Stimulated activated CD4-positive, alpha-beta T cell treated with anti-CD3 and anti-CD28 coated beads, Interleukin-15, amount 100 ng/mL, for 24 hours (primary cell): Measurements from ENCODE around the gene NOVA2.
"Not testable (repeated sequence)": the region's sequence is repeated elsewhere in the genome, so short reads cannot be mapped to it uniquely, and the experiment has no call there.

Experiments
- DNase-seq: peaks from one replicate; pipeline ENCODE4 v3.0.0-alpha.2; 2020

Gene NOVA2

DNA sequence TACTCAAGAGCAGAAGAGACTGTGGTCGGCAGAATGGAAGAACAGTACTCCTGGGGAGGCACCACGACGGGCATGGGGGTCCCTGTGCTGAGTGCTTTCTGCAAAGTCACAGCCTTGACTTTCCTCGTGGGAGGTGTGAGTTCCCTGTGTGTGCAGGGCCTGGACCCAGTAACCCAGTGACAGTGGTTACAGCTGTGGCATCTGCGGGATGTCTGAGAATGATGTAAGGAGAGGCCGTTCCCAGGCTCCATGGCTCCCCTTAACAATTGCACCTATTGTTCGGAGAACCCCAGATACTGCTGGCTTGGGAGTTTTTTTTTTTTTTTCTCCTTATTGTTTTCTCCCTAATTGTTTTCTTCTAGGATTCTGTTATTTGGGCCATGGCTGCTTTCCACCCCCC is 54.0 kb downstream of the NOVA2 start:
- DNase-seq, result no peak

DNA sequence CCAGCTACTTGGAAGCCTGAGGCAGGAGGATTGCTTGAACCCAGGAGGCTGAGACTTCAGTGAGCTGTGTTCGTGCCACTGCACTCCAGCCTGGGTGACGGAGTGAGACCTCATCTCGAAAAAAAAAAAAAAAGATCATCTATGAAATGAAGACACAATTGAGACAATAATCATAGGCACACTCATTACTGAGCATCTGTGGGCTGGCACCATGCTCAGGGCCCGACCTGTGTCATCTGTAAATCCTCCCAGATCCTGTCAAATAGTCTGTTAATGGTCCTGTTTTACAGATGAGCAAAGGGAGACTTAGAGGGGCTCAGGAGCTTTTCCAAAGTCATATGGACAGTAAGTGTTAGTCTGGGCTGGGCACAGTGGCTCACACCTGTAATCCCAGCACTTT is 54.9 kb downstream of the NOVA2 start:
- DNase-seq, result no peak

DNA sequence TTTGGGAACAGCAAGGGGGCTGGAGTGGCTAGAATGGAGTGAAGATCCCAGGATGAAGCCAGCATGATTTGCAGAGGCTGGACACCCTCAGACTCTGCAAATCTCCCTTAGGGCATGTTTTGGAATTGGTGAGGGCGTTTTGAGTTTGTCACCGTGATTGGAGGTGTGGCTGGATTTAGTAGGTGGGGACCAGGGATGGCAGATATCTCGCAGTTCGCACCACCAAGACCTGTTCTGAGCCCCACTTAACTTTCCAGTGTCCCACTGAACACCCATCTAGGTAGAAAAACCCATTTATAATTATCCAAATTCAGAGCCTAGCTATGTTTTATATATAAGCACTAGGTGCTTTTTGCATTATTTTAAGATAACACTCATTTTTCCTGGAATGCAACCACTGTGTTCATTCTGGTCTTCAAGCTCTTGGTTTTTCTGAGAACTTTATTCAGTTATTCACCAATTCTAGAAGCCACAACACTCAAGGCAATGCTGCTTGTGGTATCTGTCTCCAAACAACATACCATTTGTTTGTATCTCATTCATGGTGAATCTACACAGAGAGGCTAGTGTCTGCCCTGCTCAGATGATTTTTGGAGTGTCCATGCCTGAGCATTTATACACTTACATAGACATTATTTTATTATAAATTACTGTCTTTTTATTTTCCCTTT is 56.1 kb downstream of the NOVA2 start:
- no peak for DNase-seq

DNA sequence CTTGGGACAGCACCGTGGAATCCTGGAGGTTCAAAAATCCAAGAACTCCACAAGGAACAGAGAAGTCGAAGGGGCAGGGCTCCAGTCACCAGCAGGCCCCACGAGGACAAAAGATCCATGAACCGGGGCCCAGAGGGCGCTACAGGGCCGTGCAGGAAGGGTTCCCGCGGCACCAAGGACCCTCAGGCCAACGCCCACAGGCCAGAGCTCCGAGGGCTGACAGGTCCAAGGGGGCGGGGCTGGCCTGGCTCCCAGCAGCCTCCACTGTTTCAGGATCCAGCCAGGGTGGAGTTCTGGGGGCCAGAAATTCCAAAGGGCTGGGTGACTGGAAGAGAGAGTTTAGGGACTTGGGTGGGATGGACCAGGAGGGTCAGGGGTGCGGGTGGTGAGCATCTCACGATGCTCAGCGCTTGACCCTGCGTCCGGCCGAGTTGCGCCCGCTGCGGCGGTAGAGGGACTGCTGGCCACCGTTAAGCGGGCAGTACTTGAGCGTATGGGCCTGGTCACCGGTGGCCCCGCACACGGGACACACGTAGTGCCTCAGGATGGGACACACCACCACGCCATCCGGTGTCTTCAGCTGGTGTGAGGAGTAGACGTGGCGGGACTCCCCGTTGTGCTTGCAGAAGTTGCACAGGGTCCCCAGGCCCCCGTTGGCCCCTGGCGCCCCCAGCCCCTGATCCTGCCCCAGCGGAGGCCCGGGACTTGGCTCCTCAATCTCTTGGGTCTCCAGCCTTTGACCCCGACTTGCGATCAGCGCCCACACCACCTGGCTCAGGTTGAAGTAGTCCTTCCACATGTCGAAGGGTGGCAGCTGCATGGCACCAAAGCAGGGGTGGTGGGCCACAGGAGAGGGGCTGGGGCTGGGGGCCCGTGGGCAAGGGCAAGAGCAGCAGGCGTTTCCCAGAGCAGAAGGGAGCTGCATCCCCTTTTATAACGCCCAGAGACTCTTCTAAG is 59.5 kb downstream of the NOVA2 start, which contains the start of gene NANOS2:
Gene NANOS2, minus strand, starts transcription at position 905 of the 957 bp plus-strand sequence. Its CDS starts 85 bp downstream, at position 820.
- DNase-seq, result no peak

DNA sequence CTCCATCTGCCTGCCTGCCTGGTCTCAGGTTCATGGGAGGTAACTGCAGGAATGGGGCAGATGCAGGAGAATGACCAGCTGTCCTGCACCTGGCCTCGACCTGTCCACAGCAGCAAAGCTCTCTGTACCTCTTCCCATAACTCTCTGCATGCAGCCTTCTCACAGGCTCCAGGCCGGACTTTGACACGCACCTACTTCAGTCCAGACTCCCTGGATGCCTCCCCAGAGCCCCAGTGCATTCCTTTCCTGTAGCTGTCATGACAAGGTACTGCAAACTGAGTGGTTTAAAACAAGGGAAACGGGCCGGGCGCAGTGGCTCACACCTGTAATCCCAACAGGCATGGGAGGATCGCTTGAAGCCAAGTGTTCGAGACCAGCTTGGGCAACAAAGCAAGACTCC is 62.4 kb downstream of the NOVA2 start:
- no peak for DNase-seq

DNA sequence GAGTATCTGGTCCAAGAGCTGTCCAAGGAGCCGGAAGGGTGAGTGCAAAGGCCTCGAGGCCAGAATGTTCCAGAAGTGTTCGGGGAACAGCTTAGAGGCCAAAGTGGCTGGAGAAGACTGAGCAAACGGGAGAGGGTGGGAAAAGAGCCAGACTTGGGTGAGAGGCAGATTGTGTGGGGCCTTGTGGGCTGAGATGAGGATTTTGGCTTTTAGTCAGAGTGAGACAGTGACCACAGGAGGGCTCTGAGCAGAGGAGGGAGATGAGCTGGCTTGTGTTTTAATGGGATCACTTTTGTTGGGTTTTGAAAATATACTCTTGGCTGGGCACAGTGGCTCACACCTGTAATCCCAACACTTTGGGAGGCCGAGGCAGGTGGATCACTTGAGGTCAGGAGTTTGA is 64.7 kb downstream of the NOVA2 start:
- no peak for DNase-seq

DNA sequence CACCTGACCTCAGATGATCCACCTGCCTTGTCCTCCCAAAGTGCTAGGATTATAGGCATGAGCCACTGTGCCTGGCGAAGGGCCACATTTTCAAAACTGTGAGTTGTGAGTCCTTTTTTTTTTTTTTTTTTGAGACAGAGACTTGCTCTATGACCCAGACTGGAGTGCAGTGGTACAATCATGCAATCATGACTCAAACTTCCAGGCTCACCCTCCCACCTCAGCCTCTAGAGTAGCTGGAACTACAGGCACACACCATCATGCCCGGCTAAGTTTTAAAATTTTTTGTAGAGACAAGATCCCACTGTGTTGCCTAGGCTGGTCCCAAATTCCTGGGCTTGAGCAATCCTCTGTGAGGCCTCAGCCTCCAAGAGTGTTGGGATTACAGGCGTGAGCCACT is 67.4 kb downstream of the NOVA2 start:
- DNase-seq, result no peak

DNA sequence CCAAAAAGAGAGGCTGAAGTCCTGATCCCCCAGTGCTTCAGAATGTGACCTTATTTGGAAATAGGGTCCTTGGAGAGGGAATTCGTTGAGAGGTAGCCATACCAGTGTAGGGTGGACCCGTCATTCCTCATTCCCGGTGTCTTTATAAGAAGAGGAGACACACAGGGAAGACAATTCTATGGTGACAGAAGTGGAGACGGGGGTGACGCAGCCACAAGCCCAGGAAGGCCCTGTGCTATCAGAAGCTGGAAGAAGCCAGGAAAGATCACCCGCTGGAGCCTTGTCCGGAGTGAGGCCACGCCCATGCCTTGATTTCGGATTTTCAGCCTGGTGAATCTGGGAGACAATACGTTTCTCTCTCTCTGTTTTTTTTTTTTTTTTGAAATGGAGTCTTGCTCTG is 68.7 kb downstream of the NOVA2 start:
- no peak for DNase-seq

DNA sequence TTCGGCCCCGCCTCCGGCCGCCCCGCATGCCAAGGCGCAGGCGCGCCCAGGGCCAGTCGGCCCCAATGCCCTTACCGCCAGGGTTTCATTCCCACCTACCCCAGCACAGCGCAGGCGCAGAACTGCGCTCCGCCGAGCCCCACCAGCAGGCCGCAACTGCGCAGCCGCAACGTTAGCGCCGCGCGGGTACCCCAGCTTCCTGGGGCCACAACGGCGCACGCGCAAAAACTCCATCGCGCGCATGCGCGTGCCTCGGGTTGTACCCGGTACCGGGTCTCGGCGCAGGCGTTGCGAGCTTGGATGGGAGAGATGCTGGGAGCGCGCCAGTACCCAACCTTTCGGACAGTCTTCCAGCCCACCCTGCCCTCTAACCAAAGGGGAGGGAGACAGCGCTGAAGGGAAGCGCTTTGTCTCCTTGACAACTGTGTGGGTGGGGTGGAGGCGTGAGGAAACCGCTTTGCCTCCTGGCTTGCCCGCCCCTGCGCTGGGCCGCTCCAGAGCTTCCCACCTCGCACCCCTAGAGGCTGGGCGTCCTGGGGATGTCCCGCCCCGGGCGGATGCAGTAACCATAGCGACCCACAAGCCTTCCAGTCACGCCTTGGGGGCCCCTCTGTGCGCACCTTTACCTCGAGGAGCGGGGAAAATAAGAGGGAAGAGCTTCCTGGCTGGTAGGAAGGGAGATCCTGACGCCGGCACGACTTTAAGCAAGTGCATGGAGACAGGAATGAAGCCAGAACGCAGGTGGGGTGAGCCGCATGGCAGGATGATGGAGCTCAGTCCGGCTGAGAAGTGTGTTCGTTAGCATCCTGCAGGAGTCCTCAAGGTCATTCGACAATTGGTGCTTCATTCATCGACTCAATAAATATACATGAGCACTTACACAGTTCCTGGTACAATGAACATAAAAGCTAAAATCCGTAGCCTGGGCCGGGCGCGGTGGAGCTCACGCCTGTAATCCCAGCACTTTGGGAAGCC is 70.7 kb downstream of the NOVA2 start:
- DNase-seq, result peak; percentile 99

DNA sequence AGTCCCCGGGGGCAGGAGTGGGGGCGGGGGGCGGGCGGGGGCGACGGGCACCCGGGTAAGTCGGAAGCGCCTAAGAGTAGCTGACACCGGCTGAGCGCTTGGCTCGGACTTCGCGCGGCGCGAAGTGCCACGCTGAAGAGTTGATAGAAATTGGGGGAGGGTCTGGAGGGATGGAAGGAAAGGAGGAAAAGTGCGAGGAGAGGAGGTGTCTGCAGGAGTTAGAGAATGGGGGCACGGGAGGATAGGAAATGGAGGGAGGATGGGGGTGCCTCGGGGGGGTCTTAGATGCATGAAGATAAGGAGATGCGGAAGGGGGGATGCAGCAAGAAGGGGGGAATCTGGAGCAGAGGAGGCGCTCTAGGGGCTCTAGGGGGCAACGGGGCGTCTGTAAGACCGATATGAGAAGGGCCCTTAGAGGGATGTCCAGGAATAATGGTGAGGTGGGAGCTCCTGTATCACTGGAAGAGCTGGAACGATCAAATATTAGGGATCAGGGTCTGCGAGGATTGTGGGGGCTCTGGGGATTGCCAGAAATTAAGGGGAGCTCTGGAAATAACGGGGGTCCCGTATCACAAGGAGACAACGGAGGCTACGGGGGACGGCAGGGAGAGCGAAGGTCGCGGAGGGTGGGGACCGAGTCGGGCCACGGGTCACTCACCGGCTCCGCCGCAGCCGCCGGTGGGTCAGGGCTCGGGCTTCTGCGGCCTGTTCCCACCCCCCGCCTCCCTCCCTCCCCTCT is 71.6 kb downstream of the NOVA2 start, which contains the start of gene MYPOP:
Gene MYPOP, minus strand, starts transcription at position 702 of the 739 bp plus-strand sequence. CDS start 840 bp downstream, outside the sequence.
- no peak for DNase-seq

DNA sequence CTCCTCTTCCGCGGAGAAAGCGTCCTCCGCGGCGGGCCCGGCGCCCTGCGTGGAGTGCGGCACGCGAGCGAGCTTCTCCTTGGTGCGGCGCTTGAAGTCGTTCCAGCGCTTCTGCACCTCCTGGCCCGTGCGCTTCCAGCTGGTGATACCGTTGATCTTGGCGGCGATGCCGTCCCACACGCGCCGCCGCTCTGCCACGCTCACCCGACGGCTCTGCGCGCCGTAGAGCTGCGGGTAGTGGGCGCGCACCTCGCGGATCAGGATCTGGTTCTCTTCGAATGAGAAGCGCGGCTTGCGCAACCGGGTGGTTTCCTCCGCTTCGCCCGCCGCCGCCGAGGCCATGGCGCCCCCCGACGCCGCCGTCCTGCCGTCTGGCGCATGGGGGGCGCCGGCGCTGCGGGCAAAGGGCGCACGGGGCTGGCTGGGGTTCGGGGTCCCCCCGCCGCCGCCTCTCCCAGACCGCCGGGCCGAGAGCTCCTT is 72.2 kb downstream of the NOVA2 start:
- DNase-seq, result peak; percentile 53

DNA sequence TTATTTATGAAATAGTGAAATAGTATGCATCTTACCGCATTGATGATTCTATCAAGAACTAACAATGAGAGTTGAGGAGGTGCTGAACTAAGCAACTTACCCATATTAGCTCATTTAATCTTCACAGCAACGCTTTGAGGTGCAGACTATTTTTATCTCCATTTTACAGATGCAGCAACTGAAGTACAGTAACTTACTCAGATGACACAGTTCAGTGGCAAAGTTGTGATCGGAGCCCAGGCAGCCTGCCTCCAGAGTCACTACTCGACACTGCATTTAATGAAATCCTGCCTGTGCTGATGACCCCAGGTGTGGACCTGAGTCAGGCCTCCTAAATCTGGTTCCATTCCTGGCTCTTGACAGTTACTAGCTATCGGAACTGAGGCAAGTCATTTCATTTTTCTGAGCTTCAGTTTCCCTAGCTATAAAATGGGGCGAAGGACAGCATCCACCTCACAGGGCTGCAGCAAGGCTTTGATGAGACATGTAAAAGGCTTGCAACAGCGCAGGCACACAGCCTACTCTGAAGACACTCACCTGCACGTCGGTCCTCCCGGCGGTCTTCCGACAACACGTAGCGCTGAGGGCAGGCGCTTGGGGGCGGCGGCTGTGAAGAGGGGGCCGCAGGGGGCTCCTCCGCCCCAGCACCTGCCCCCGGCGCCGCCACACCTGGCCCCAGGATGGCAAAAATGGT is 72.8 kb downstream of the NOVA2 start:
- DNase-seq, result no peak

DNA sequence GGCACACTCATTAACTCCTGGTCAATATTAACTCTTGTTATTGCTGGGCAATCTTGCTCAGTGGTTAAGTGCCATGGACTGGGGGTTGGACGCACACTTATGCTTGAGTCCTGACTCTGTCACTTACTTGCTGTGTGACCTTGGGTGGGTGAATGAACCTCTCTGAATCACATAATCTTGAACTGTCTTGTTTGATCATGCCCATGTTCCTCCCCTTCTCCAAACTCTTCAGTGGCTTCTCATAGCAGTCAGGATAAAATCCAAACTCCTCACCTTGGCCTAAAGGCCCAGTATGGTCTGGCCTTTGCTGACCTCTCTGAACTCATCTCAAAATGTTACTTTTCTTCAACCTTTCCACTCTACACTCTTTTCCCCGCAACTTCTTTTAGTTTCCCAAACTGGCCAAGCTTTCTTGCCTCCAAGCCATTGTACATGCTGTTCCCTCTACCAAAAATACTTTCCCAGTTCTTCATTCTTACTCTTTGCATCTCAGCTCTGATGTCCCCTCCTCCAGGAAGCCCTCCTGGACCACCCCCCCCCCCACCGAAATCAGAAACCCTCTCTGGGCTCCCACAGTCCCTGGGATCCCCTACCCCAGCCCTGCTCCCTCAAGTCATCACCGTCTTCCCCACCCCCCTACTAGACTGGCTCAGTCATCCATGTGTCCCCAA is 73.6 kb downstream of the NOVA2 start:
- no peak for DNase-seq

DNA sequence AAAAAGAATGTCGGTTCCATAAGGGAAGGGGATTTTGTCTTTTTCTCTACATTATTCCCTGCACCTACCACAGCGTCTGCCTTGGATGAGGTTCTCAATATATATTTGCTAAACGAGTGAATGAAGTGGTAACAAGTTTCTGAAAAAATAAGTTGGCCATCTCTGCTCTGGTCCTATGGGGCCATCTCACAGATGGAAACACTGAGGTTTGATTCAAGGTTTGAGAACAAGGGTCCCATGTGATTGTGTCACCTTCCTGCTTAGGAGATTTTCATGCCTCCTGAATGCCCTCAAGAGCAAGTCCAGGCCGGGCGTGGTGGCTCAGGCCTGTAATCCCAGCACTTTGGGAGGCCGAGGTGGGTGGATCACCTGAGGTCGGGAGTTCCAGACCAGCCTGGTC is 74.4 kb downstream of the NOVA2 start:
- no peak for DNase-seq

DNA sequence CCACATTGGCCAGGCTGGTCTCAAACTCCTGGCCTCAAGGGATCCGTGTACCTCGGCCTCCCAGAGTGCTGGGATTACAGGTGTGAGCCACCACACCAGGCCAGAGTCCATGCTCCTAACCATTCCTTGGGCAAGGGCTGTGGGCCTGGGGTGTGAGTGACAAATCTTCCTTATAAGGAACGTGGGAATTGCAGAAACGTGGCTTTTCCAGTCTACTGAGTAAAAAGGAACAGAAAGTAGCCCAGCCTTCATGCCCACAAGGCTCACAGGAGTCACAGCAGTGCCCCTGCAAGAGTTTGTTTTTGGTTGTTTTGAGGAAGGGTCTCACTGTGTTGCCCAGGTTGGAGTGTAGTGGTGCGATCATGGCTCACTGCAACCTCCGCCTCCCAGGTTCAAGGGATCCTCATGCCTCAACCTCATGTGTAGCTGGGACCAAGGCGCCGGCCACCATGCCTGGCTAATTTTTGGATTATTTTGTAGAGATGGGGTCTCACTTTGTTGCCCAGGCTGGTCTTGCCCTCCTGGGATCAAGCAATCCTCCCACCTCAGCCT is 76.3 kb downstream of the NOVA2 start:
- no peak for DNase-seq

DNA sequence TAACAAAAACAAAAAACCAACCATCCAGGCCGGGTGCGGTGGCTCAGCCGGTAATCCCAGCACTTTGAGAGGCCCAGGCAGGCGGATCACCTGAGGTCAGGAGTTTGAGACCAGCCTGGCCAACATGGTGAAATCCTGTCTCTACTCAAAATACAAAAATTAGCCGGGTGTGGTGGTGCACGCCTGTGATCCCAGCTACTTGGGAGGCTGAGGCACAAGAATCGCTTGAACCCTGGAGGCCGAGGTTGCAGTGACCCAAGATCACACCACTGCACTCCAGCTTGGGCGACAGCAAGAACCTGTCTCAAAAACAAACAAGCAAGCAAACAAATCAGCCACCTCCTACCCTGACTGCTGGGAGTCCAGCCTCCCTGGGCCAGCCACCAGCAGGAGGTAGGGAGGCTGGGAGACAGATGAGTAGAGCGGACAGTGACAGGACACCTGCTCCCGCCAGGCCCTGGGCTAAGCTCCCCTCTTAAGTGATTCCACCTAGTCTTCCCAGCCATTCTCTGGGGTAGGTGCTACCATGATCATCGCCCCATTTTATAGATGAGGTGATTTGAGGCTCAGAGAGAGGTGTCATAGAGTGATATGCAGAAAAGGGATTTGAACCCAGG is 77.6 kb downstream of the NOVA2 start:
- not testable (repeated sequence) for DNase-seq

DNA sequence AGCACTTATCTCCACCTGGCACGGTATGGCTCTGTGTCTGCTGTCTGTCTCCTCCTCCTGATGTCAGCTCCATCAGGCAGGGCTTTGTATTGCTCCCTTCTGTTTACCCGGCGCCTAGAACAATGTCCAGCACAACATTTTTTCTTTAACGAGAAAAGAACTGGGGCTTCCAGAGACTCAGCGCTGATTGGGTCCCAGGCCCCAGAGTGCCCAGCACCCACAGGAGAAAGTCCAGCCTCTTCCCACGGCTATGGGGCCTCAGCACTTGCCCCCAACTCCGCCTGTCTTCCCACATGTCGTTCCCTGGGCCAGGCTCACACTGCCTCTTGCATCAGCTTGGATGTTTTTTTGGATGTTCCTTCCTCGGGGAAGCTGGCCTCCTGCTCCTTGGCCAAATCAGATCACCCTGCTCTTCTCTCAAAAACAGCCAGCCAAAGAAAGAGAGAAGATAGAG is 78.1 kb downstream of the NOVA2 start:
- DNase-seq, result no peak

DNA sequence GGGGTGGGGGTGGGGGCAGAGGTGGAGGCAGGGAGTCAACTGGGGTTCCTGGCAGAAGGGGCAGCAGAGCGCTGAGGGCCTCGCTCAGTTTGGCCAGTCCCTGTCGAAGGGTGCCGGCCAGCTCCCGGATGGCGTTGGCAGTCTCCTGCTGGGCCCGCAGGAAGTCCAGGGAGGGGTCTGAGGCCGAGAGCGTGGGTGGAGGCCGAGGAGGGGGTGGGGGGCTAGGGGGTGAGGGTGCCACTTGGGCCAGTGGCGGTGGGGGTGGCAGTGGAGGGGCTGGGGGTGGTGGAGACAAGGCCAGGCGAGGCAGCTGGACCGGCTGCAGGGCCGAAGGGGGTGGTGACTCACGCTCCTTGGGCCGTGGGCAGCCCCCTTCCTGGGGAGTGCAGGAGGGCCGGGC is 82.8 kb downstream of the NOVA2 start:
- no peak for DNase-seq

DNA sequence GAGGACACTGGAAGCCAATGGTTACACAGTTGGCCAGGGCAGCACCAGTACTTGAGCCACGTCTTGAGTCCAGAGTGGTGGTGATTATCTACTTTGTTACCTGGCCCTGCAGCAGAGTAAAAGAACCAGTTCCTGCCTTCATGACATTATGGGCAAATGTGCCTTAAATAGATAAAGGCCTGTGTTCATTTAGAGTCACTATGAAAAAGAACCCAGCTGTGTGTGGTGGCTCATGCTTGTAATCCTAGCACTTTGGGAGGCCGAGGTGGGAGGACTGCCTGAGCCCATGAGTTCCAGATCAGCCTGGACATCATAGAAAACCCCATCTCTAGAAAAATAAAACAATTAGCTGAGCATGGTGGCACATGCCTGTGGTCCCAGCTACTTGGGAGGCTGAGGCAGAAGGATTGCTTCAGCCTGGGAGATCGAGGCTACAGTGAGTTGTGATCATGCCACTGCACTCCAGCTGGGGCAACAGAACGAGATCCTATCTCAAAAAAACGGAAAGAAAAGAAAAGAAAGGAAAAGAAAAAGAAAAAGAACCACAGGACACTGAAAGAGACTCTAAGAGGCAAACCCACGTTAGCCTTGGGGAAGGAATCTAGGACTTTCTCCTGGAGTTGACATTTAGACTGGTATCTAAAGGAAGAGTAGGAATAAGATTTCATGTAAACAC is 84.3 kb downstream of the NOVA2 start:
- no peak for DNase-seq
